ENCODE data around the gene IPO4. TPM values are rescaled to one million over a fixed set of nuclear protein-coding genes. Genes with fewer than 3 reads are reported as not detected.

Gene IPO4
- total and polyA plus RNA-seq, 9 of the 15 experiments (the other 6 are each of a cell fraction or from before 2014, with no cell fraction given) = 7.3 to 122 (median 31.8) TPM

GRCh38 chr14:24144451-24144850 lies 44.2 kb downstream of the IPO4 start:
- Histone ChIP-seq H3K9me1 (ENCODE audit: control insufficient read depth, insufficient read depth, low read length) (peaks cover 5% of the 10 kb centered on the region), H3K9me3 (replicated peaks; ENCODE audit: control insufficient read depth, insufficient read depth, low read depth, low read length) (no peaks in the 10 kb centered on the region), H3K27me3 (ENCODE audit: control insufficient read depth in 2 of 2, insufficient read depth in 2 of 2, low read length in 2 of 2) (no peaks in the 10 kb centered on the region), H3K36me3 (ENCODE audit: control insufficient read depth, insufficient read depth, low read length) (peaks cover 36% of the 10 kb centered on the region; the same call in 2 of the 3 replicates), H2AFZ (ENCODE audit: low read depth, low read length) (no peak overlapping the region), H4K20me1 (replicated peaks; ENCODE audit: control insufficient read depth, insufficient read depth, low read length) (no peaks in the 10 kb centered on the region), H3K4me2 (ENCODE audit: insufficient read depth, low read length) (no peak overlapping the region), H3K4me3 (no peak overlapping the region), H3K9ac (ENCODE audit: insufficient read depth in 1 of 2, low read depth in 2 of 2, low read length in 2 of 2) (no peak overlapping the region), H3K27ac (ENCODE audit: extremely low read depth, low read depth, low read length) (no peak overlapping the region), H3K79me2 (ENCODE audit: control insufficient read depth, insufficient read depth, low read length) (peaks cover 54% of the 10 kb centered on the region), H3K4me1 (replicated peaks in 1 of 2; ENCODE audit: control insufficient read depth in 2 of 2, insufficient read depth in 2 of 2, low read length in 2 of 2) (peaks cover 33 to 51% of the 10 kb centered on the region in 2 experiments; a peak in 4 of 5 replicates)
- DNase-seq (ENCODE audit: extremely low read depth in 1 of 4, low spot score in 3 of 4) (no peak), ATAC-seq (no peak), FAIRE-seq (no peak)
- in situ Hi-C loops (cut with MboI) = no loop called here
- intact Hi-C loops (cut with micrococcal nuclease) = loop anchor here (10.0 kb wide), 1 partner anchor 50 kb away; the partner anchor contains the start of gene PCK2
- ChIA-PET CTCF (ENCODE audit: low intra/inter-chr PET ratio) (no interaction called here), POLR2A (no interaction called here)
- TF ChIP-seq ZNF586 (CRISPR knock-in tag; conservative IDR thresholded peaks at IDR 0.05) (no peak), ZNF583 (CRISPR knock-in tag; IDR thresholded peaks at IDR 0.05) (no peak), SMARCA5 (IDR thresholded peaks at IDR 0.05) (peak; percentile 71; the same call in 1 of the 2 replicates), CHD4 (IDR thresholded peaks at IDR 0.05; ENCODE audit: insufficient read depth, insufficient replicate concordance, low read depth, low read length, poor library complexity, severe bottlenecking) (peak; percentile 71), RBM39 (optimal IDR thresholded peaks at IDR 0.05; ENCODE audit: low read depth, low read length) (no peak), RCOR1 (IDR thresholded peaks at IDR 0.05; ENCODE audit: borderline replicate concordance in 1 of 2, low read depth in 2 of 2, low read length in 2 of 2) (peak in 1 of 2 experiments; percentile 78; a peak in 2 of 4 replicates), ZNF445 (CRISPR knock-in tag; IDR thresholded peaks at IDR 0.05; ENCODE audit: low read depth) (no peak), ADNP (tag; IDR thresholded peaks at IDR 0.05) (peak; percentile 86), ZNF785 (CRISPR knock-in tag; IDR thresholded peaks at IDR 0.05) (no peak), HNRNPLL (IDR thresholded peaks at IDR 0.05; ENCODE audit: low read depth, low read length, poor library complexity, severe bottlenecking) (no peak), HDAC2 (IDR thresholded peaks at IDR 0.05) (peak; percentile 58; the same call in 1 of the 2 replicates), TEAD4 (IDR thresholded peaks at IDR 0.05; ENCODE audit: low read length) (no peak), TEAD4 (CRISPR knock-in tag; IDR thresholded peaks at IDR 0.05; ENCODE audit: borderline replicate concordance) (no peak), RBM25 (IDR thresholded peaks at IDR 0.05; ENCODE audit: low read depth, low read length, severe bottlenecking) (peak; percentile 96), HNRNPL (IDR thresholded peaks at IDR 0.05; ENCODE audit: low read depth, low read length) (no peak), KDM1A (IDR thresholded peaks at IDR 0.05) (peak; percentile 72 to 77), CBFA2T2 (conservative IDR thresholded peaks at IDR 0.05) (no peak), BCOR (IDR thresholded peaks at IDR 0.05) (peak; percentile 90)
- TF ChIP-seq, protein P1, sequence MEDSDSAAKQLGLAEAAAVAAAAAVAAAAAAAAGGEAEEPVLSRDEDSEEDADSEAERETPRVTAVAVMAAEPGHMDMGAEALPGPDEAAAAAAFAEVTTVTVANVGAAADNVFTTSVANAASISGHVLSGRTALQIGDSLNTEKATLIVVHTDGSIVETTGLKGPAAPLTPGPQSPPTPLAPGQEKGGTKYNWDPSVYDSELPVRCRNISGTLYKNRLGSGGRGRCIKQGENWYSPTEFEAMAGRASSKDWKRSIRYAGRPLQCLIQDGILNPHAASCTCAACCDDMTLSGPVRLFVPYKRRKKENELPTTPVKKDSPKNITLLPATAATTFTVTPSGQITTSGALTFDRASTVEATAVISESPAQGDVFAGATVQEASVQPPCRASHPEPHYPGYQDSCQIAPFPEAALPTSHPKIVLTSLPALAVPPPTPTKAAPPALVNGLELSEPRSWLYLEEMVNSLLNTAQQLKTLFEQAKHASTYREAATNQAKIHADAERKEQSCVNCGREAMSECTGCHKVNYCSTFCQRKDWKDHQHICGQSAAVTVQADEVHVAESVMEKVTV (CRISPR knock-in tag; IDR thresholded peaks at IDR 0.05) = no peak
- TF ChIP-seq, protein P2, sequence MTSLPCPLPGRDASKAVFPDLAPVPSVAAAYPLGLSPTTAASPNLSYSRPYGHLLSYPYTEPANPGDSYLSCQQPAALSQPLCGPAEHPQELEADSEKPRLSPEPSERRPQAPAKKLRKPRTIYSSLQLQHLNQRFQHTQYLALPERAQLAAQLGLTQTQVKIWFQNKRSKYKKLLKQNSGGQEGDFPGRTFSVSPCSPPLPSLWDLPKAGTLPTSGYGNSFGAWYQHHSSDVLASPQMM (CRISPR knock-in tag; IDR thresholded peaks at IDR 0.05) = no peak
- no TSS peak for BruUV-seq (replicated peaks)
- 47% methylated on average over 1 of the region's 1 CpG for WGBS (ENCODE audit: insufficient coverage, low coverage, missing lambda C conversion rate)
